ENCODE results near the gene SCMH1.
"Not testable (repeated sequence)": the region's sequence is repeated elsewhere in the genome, so short reads cannot be mapped to it uniquely, and the experiment has no call there.

Gene SCMH1

DNA sequence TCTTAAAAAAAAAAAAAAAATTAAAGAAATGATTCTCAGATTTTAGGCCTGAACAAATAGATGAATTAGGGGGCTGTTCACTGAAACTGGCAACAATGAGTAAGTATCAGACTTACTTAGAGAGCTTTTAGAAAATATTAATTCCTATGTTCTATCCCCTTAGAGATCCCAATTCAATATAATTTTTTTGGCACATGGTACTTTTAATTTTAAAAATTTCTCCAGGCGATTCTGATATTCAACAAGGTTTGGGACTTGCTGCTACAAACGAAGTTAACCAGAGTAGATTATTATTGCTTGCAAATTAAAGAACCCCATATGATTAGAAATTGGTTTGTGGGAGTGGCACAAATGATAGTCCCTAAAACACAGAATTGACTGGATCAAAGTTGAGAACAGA lies 11.4 kb downstream of the SCMH1 start:
- no peak overlapping the region for H3K9ac ChIP-seq (ENCODE audit: low read length)
- H3F3A ChIP-seq (ENCODE audit: insufficient read depth, low read length): no peaks in the 10 kb centered on the region
- no peaks in the 10 kb centered on the region for H3K4me1 ChIP-seq (ENCODE audit: insufficient read depth, low read length, severe bottlenecking)
- 0 out of 2 replicates have a peak, but pooled peaks cover under 1% of the 10 kb centered on the region for H3K79me2 ChIP-seq (ENCODE audit: insufficient read depth, low read length)
- H3K36me3 ChIP-seq (ENCODE audit: insufficient read depth, low read length): no peaks in the 10 kb centered on the region
- H4K20me1 ChIP-seq (ENCODE audit: insufficient read depth, low read length): no peaks in the 10 kb centered on the region
- H3K27me3 ChIP-seq (ENCODE audit: insufficient read depth, low read length): no peaks in the 10 kb centered on the region
- no peak overlapping the region for H3K27ac ChIP-seq (ENCODE audit: low read depth, low read length, poor library complexity, severe bottlenecking)
- no peaks in the 10 kb centered on the region for H3K9me2 ChIP-seq (ENCODE audit: low read depth, low read length)
- H3K4me3 ChIP-seq (ENCODE audit: low read depth, low read length, poor library complexity, severe bottlenecking): no peak overlapping the region
- TF ChIP-seq, protein P1, sequence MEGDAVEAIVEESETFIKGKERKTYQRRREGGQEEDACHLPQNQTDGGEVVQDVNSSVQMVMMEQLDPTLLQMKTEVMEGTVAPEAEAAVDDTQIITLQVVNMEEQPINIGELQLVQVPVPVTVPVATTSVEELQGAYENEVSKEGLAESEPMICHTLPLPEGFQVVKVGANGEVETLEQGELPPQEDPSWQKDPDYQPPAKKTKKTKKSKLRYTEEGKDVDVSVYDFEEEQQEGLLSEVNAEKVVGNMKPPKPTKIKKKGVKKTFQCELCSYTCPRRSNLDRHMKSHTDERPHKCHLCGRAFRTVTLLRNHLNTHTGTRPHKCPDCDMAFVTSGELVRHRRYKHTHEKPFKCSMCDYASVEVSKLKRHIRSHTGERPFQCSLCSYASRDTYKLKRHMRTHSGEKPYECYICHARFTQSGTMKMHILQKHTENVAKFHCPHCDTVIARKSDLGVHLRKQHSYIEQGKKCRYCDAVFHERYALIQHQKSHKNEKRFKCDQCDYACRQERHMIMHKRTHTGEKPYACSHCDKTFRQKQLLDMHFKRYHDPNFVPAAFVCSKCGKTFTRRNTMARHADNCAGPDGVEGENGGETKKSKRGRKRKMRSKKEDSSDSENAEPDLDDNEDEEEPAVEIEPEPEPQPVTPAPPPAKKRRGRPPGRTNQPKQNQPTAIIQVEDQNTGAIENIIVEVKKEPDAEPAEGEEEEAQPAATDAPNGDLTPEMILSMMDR (IDR thresholded peaks at IDR 0.05; ENCODE audit: low read length): no peak
- TF ChIP-seq EZH2 (IDR thresholded peaks at IDR 0.05; ENCODE audit: borderline replicate concordance, low read length): no peak
- no peak overlapping the region for H2AFZ ChIP-seq (ENCODE audit: low read length)
- H3K9me3 ChIP-seq (ENCODE audit: low read length): no peaks in the 10 kb centered on the region
- H3K4me2 ChIP-seq (ENCODE audit: low read length): no peak overlapping the region

DNA sequence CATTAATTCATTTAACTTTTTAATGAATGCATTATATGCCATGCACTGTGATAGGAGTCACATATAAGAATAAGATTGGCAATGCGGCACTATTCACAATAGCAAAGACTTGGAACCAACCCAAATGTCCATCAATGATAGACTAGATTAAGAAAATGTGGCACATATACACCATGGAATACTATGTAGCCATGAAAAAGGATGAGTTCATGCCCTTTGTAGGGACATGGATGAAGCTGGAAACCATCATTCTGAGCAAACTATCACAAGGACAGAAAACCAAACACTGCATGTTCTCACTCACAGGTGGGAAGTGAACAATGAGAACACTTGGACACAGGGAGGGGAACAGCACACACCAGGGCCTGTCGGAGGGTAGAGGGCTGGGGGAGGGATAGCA lies 12.9 kb downstream of the SCMH1 start:
- H3K79me2 ChIP-seq (ENCODE audit: insufficient read depth, low read length); H3K9ac ChIP-seq (ENCODE audit: low read length); H3F3A ChIP-seq (ENCODE audit: insufficient read depth, low read length); H2AFZ ChIP-seq (ENCODE audit: low read length); H3K4me1 ChIP-seq (ENCODE audit: insufficient read depth, low read length, severe bottlenecking); H3K27ac ChIP-seq (ENCODE audit: low read depth, low read length, poor library complexity, severe bottlenecking); H3K9me2 ChIP-seq (ENCODE audit: low read depth, low read length); H3K36me3 ChIP-seq (ENCODE audit: insufficient read depth, low read length); H4K20me1 ChIP-seq (ENCODE audit: insufficient read depth, low read length); H3K27me3 ChIP-seq (ENCODE audit: insufficient read depth, low read length); H3K9me3 ChIP-seq (ENCODE audit: low read length); H3K4me2 ChIP-seq (ENCODE audit: low read length); H3K4me3 ChIP-seq (ENCODE audit: low read depth, low read length, poor library complexity, severe bottlenecking): not testable (repeated sequence)

DNA sequence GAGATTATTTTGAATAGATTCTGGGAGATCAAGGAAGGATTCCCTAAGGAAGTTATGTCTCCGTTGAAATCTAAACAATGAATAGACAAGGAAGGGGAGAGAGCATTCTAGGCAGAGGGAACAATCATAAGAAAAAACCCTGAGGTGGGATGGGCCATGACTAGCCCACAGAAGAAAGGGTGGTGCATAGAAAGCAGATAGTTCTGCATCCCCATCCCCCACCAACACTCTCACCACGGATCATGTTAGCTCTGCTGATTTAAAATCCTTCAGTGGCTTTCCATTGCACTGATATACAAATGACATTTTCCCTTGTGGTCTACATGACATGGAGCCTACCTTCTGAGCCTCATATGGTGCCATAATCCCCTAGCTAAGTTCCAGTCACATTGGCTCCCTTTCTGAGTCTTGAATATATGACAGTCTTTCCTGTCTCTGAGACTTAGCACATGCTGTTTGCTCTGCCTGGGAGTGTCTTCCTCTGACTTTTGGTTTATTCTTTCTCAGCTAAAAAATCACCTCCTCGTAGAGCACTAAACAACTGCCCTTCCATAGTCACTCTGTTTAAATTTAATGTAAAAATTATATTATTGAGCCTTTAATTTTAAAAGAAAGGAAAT lies 15.2 kb downstream of the SCMH1 start:
- peaks cover 5% of the 10 kb centered on the region for H3K4me1 ChIP-seq (ENCODE audit: insufficient read depth, low read length, severe bottlenecking)
- H3K27ac ChIP-seq (ENCODE audit: low read depth, low read length, poor library complexity, severe bottlenecking): no peak overlapping the region
- no peaks in the 10 kb centered on the region for H3K9me3 ChIP-seq (ENCODE audit: low read length)
- no peaks in the 10 kb centered on the region for H3F3A ChIP-seq (ENCODE audit: insufficient read depth, low read length)
- no peaks in the 10 kb centered on the region for H3K79me2 ChIP-seq (ENCODE audit: insufficient read depth, low read length)
- H3K4me3 ChIP-seq (ENCODE audit: low read depth, low read length, poor library complexity, severe bottlenecking): no peak overlapping the region
- no peaks in the 10 kb centered on the region for H4K20me1 ChIP-seq (ENCODE audit: insufficient read depth, low read length)
- H2AFZ ChIP-seq (ENCODE audit: low read length): no peak overlapping the region
- TF ChIP-seq, protein P1 (IDR thresholded peaks at IDR 0.05; ENCODE audit: low read length): no peak
- no peaks in the 10 kb centered on the region for H3K9me2 ChIP-seq (ENCODE audit: low read depth, low read length)
- no peak overlapping the region for H3K4me2 ChIP-seq (ENCODE audit: low read length)
- no peaks in the 10 kb centered on the region for H3K27me3 ChIP-seq (ENCODE audit: insufficient read depth, low read length)
- H3K9ac ChIP-seq (ENCODE audit: low read length): no peak overlapping the region
- no peaks in the 10 kb centered on the region for H3K36me3 ChIP-seq (ENCODE audit: insufficient read depth, low read length)

DNA sequence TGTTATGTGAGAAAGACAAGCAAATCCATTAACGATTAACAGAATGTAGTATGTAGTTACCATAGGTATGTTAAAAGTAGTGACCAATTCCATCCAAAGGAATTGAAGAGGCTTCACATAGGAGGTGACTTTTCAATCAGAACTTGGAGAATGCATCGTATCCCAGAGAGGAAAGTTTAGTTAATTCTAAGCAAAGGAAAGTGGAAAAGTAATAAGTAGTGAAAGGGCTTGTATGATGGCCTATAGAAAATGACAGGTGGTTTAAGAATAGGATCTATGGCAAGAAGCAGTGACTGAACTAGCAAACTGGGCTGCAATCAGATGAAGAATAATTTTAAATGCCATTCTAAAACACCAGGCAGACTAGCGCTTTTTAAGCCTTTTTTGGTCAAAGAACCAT lies 16.6 kb downstream of the SCMH1 start:
- no peak overlapping the region for H3K4me3 ChIP-seq (ENCODE audit: low read depth, low read length, poor library complexity, severe bottlenecking)
- H4K20me1 ChIP-seq (ENCODE audit: insufficient read depth, low read length): no peaks in the 10 kb centered on the region
- TF ChIP-seq EZH2 (IDR thresholded peaks at IDR 0.05; ENCODE audit: borderline replicate concordance, low read length): no peak
- TF ChIP-seq, protein P1 (IDR thresholded peaks at IDR 0.05; ENCODE audit: low read length): no peak
- H3K9ac ChIP-seq (ENCODE audit: low read length): no peak overlapping the region
- no peaks in the 10 kb centered on the region for H3K36me3 ChIP-seq (ENCODE audit: insufficient read depth, low read length)
- H2AFZ ChIP-seq (ENCODE audit: low read length): no peak overlapping the region
- no peak overlapping the region for H3K4me2 ChIP-seq (ENCODE audit: low read length)
- H3F3A ChIP-seq (ENCODE audit: insufficient read depth, low read length): no peaks in the 10 kb centered on the region
- H3K4me1 ChIP-seq (ENCODE audit: insufficient read depth, low read length, severe bottlenecking): peaks cover 5% of the 10 kb centered on the region
- H3K27me3 ChIP-seq (ENCODE audit: insufficient read depth, low read length): no peaks in the 10 kb centered on the region
- H3K27ac ChIP-seq (ENCODE audit: low read depth, low read length, poor library complexity, severe bottlenecking): no peak overlapping the region
- H3K79me2 ChIP-seq (ENCODE audit: insufficient read depth, low read length): 0 out of 2 replicates have a peak, but pooled peaks cover 4% of the 10 kb centered on the region
- H3K9me2 ChIP-seq (ENCODE audit: low read depth, low read length): no peaks in the 10 kb centered on the region
- H3K9me3 ChIP-seq (ENCODE audit: low read length): peaks cover 2% of the 10 kb centered on the region; the same call in 1 of the 2 replicates
